Pancreas (tissue), 10 donors: ENCODE measurements around the gene PPP6C. TPM values are rescaled to one million over a fixed set of nuclear protein-coding genes. Genes with fewer than 3 reads are reported as not detected.

Experiments
- ATAC-seq, 4 donors: fragments of 200-7000 bp; cut with Tn5 transposase; one replicate each; pipeline versions ENCODE4 v1.8.0 to v1.9.1; 2020; ENCODE audit warnings: mild to moderate bottlenecking in 4 of 4, moderate library complexity in 4 of 4
- DNase-seq, 6 donors: peaks; one replicate each; pipeline ENCODE4 v3.0.0-alpha.2; 2020
- FAIRE-seq: peaks from 2 replicates; lab custom pipeline; 2012; peaks lifted over from hg19 to GRCh38; lab: Jason Lieb, UNC
- H3K27ac ChIP-seq, 4 donors: fragments of 200-600 bp; sonication (generic); 1 replicate in 3 of 4; 2 replicates in 1 of 4; pipeline versions ENCODE4 v1.5.0 to v1.8.0; 2020
- H3K27me3 ChIP-seq, 4 donors: fragments of 200-600 bp; one replicate each; pipeline ENCODE4 v1.8.0; 2021
- H3K36me3 ChIP-seq, 3 donors: fragments of 200-600 bp; sonication (generic) in 1 of 3; one replicate each; pipeline versions ENCODE4 v1.5.0 to v1.8.0; 2020 to 2021
- H3K4me1 ChIP-seq, 3 donors: fragments of 200-600 bp; one replicate each; pipeline ENCODE4 v1.8.0; 2021
- H3K4me3 ChIP-seq, 4 donors: fragments of 200-600 bp; sonication (generic) in 2 of 4; one replicate each; pipeline versions ENCODE4 v1.5.0 to v1.8.0; 2020 to 2021
- H3K9me3 ChIP-seq, 4 donors: fragments of 200-600 bp; one replicate each; pipeline ENCODE4 v1.8.0; 2021
- CTCF ChIP-seq, 4 donors: fragments of 200-600 bp; sonication (generic) in 3 of 4; IDR thresholded peaks; one replicate each; pipeline versions ENCODE4 v1.5.0 to v1.8.0; 2021; ENCODE audit warnings: antibody characterized with exemption in 4 of 4
- WGBS, 2 donors: extraction: QIAGEN DNeasy Blood & Tissue Kit; methylation state at CpG; one replicate each; pipeline ENCODE4 v1.1.7; 2013; 5-methylcytosine and 5-hydroxymethylcytosine counted together
- intact Hi-C, 3 donors: fragments of 100-400 bp; cut with DNase I; formaldehyde crosslinking; loops; one replicate each; pipeline versions ENCODE4 v1.11.1 to v1.14.2; 2022
- polyA plus RNA-seq, 2 donors: library from polyadenylated mRNA; stranded (reverse); fragments of 200-250 nt; gene quantifications; one replicate each; pipeline ENCODE4 v1.2.3, GENCODE V29; 2013
- total RNA-seq, 6 donors: library from RNA; stranded (reverse); fragmentation: NEBNext Ultra II Directional in 4 of 6; extraction: Animal tissue kit (Norgen Biotek cat#: 25700) in 4 of 6; gene quantifications; one replicate each; pipeline versions ENCODE4 v1.2.1 to v1.2.4, GENCODE V29; 2021 to 2023
- donor health status: healthy with polysubstance abuse.
- donor health status: DM: no; HTN: no; CAD: no; lungs with moderate emphysema.
- donor health status: DM: no; HTN: no; CAD: no.
- donor health status: control.
- donor health status: control.
- donor health status: Bipolar disorder and iron deficiency.
- donor health status: DM: yes; HTN: yes; CAD: no.
- donor health status: DM: no; HTN: no; CAD: no.
- donor health status: DM: no; HTN: no; CAD: no.
- donor health status: DM: yes; HTN: yes; CAD: no.

PPP6C gene
- total and polyA plus RNA-seq, 8 donors, result 9.4 to 26.7 (median 21.9) TPM

- no peaks in the 10 kb centered on the region for H3K9me3 ChIP-seq
- no peak overlapping the region for H3K4me3 ChIP-seq
- DNase-seq (no peak), ATAC-seq (no peak), FAIRE-seq (no peak)
- intact Hi-C loops, result no loop called here
- no peak overlapping the region for H3K27ac ChIP-seq
- peaks cover 0 to 3% (median 0%) of the 10 kb centered on the region in 3 donors for H3K4me1 ChIP-seq
- no peak for TF ChIP-seq CTCF (IDR thresholded peaks at IDR 0.05)
- WGBS, 2 donors, result 100% methylated on average over 2 of the region's 2 CpGs
- peaks cover 0 to 20% (median 5%) of the 10 kb centered on the region in 3 donors for H3K36me3 ChIP-seq
- no peaks in the 10 kb centered on the region for H3K27me3 ChIP-seq
These were observed 33.1 kb downstream of the PPP6C start for GRCh38 chr9:125156551-125156950.

- Histone ChIP-seq H3K36me3 (peaks cover 0 to 28% (median 13%) of the 10 kb centered on the region in 3 donors), H3K27ac (no peak overlapping the region), H3K4me3 (no peak overlapping the region), H3K9me3 (no peaks in the 10 kb centered on the region), H3K4me1 (no peaks in the 10 kb centered on the region), H3K27me3 (no peaks in the 10 kb centered on the region)
- FAIRE-seq (no peak), DNase-seq (no peak), ATAC-seq (no peak)
- WGBS, 2 donors, result 84 to 89% methylated on average over 4 of the region's 4 CpGs
- intact Hi-C loops, result no loop called here
- no peak for TF ChIP-seq CTCF (IDR thresholded peaks at IDR 0.05)
These were observed 35.8 kb downstream of the PPP6C start for GRCh38 chr9:125153712-125154367.

GRCh38 chr9:125151730-125152129, 37.9 kb downstream of the PPP6C start:
- FAIRE-seq (no peak), ATAC-seq (no peak), DNase-seq (no peak)
- Histone ChIP-seq H3K27me3 (no peaks in the 10 kb centered on the region), H3K27ac (no peak overlapping the region), H3K4me1 (no peaks in the 10 kb centered on the region), H3K4me3 (no peak overlapping the region), H3K9me3 (no peaks in the 10 kb centered on the region), H3K36me3 (peaks cover 0 to 28% (median 13%) of the 10 kb centered on the region in 3 donors)
- intact Hi-C loops, result no loop called here
- no peak for TF ChIP-seq CTCF (IDR thresholded peaks at IDR 0.05)
- 92 to 100% methylated on average over 2 of the region's 2 CpGs for WGBS, 2 donors

- DNase-seq (no peak), FAIRE-seq (no peak), ATAC-seq (no peak)
- no peaks in the 10 kb centered on the region for H3K27me3 ChIP-seq
- H3K36me3 ChIP-seq, result peaks cover 0 to 28% (median 13%) of the 10 kb centered on the region in 3 donors
- H3K9me3 ChIP-seq, result no peaks in the 10 kb centered on the region
- no peaks in the 10 kb centered on the region for H3K4me1 ChIP-seq
- intact Hi-C loops, result no loop called here
- WGBS, 2 donors, result 77 to 79% methylated on average over 12 of the region's 12 CpGs
- no peak for TF ChIP-seq CTCF (IDR thresholded peaks at IDR 0.05)
- H3K4me3 ChIP-seq, result no peak overlapping the region
- no peak overlapping the region for H3K27ac ChIP-seq
These were observed 39.0 kb downstream of the PPP6C start for GRCh38 chr9:125150349-125151245.
